Mesendoderm (in vitro differentiated cells): Measurements from ENCODE around the gene TAAR8.

ENCODE experiments used
- DNase-seq: peaks from one replicate; pipeline ENCODE4 v3.0.0; 2013
- H2AK5ac ChIP-seq: 2 replicates; pipeline ENCODE4 v1.6.1; 2013; ENCODE audit warnings: low read length, inconsistent platforms
- H2BK120ac ChIP-seq: 2 replicates; pipeline ENCODE4 v1.6.1; 2013; ENCODE audit warnings: low read depth, mild to moderate bottlenecking, low read length, moderate library complexity, mixed read lengths
- H2BK15ac ChIP-seq: replicated peaks from 2 replicates; pipeline ENCODE4 v1.6.1; 2013; ENCODE audit warnings: low read depth, mild to moderate bottlenecking, moderate library complexity
- H2BK5ac ChIP-seq: 2 replicates; pipeline ENCODE4 v1.6.1; 2013; ENCODE audit warnings: low read length, inconsistent platforms
- H3K18ac ChIP-seq: 2 replicates; pipeline ENCODE4 v1.6.1; 2013; ENCODE audit warnings: mild to moderate bottlenecking, low read length, mixed read lengths
- H3K23ac ChIP-seq: one replicate; pipeline ENCODE4 v1.6.1; 2013; ENCODE audit warnings: low read length
- H3K27ac ChIP-seq: 2 replicates; pipeline ENCODE4 v1.5.1; 2013; ENCODE audit warnings: low read depth, mild to moderate bottlenecking, inconsistent platforms, low read length, moderate library complexity
- H3K27me3 ChIP-seq: 2 replicates; pipeline ENCODE4 v1.6.1; 2013; ENCODE audit warnings: low read length, control low read depth, mild to moderate bottlenecking, inconsistent platforms; ENCODE audit not compliant: insufficient read depth, poor library complexity
- H3K36me3 ChIP-seq: 2 replicates; pipeline ENCODE4 v1.6.1; 2013; ENCODE audit warnings: low read length, inconsistent platforms; ENCODE audit not compliant: control insufficient read depth, insufficient read depth
- H3K4ac ChIP-seq: one replicate; pipeline ENCODE4 v1.6.1; 2013; ENCODE audit warnings: low read depth, mild to moderate bottlenecking, low read length, moderate library complexity
- H3K4me1 ChIP-seq: 2 replicates; pipeline ENCODE4 v1.6.1; 2013; ENCODE audit warnings: low read depth, low read length, inconsistent platforms; ENCODE audit not compliant: control insufficient read depth
- H3K4me2 ChIP-seq: 2 replicates; pipeline ENCODE4 v1.6.1; 2013; ENCODE audit warnings: low read length
- H3K4me3 ChIP-seq: 2 replicates; pipeline ENCODE4 v1.5.1; 2013; ENCODE audit warnings: mild to moderate bottlenecking, low read length
- H3K56ac ChIP-seq: one replicate; pipeline ENCODE4 v1.6.1; 2013; ENCODE audit warnings: low read length
- H3K79me1 ChIP-seq: 2 replicates; pipeline ENCODE4 v1.6.1; 2013; ENCODE audit warnings: low read length, inconsistent platforms
- H3K79me2 ChIP-seq: 2 replicates; pipeline ENCODE4 v1.6.1; 2013; ENCODE audit warnings: mild to moderate bottlenecking, low read length; ENCODE audit not compliant: control insufficient read depth, insufficient read depth
- H3K9ac ChIP-seq: 2 replicates; pipeline ENCODE4 v1.6.1; 2013; ENCODE audit warnings: low read length, inconsistent platforms
- H4K5ac ChIP-seq: one replicate; pipeline ENCODE4 v1.6.1; 2013; ENCODE audit warnings: low read length
- H4K8ac ChIP-seq: one replicate; pipeline ENCODE4 v1.6.1; 2013; ENCODE audit warnings: low read depth, mild to moderate bottlenecking, control low read depth, low read length, moderate library complexity
- WGBS: extraction: QIAGEN DNeasy Blood & Tissue Kit; methylation state at CpG from one replicate; pipeline ENCODE4 v1.1.7; 2013; ENCODE audit warnings: low lambda C conversion rate, missing lambda C conversion rate; ENCODE audit not compliant: insufficient coverage; ENCODE audit errors: extremely low coverage; 5-methylcytosine and 5-hydroxymethylcytosine counted together

TAAR8 gene

GRCh38 chr6:132511210-132511830 is 41.2 kb upstream of the TAAR8 start:
- H2AK5ac ChIP-seq, result no peak overlapping the region
- H3K18ac ChIP-seq, result no peak overlapping the region
- H2BK120ac ChIP-seq, result no peak overlapping the region
- no peaks in the 10 kb centered on the region for H3K36me3 ChIP-seq
- no peak overlapping the region for H2BK5ac ChIP-seq
- no peak overlapping the region for H2BK15ac ChIP-seq
- H4K8ac ChIP-seq, result no peak overlapping the region
- H3K56ac ChIP-seq, result no peak overlapping the region
- no peak overlapping the region for H3K4ac ChIP-seq
- no peak overlapping the region for H3K27ac ChIP-seq
- H3K4me1 ChIP-seq, result no peaks in the 10 kb centered on the region
- peaks cover 12% of the 10 kb centered on the region for H3K79me2 ChIP-seq
- no peak overlapping the region for H3K4me2 ChIP-seq
- no peak overlapping the region for H3K23ac ChIP-seq
- H4K5ac ChIP-seq, result no peak overlapping the region
- H3K9ac ChIP-seq, result no peak overlapping the region
- H3K27me3 ChIP-seq, result no peaks in the 10 kb centered on the region
- no peak overlapping the region for H3K4me3 ChIP-seq
- no CpG with 5 or more reads among the region's 4 CpGs for WGBS
- no peak for DNase-seq
- peaks cover 8% of the 10 kb centered on the region for H3K79me1 ChIP-seq

GRCh38 chr6:132511831-132512220 is 40.6 kb upstream of the TAAR8 start:
- peaks cover 12% of the 10 kb centered on the region for H3K79me2 ChIP-seq
- H2AK5ac ChIP-seq, result no peak overlapping the region
- no peak for DNase-seq
- no peak overlapping the region for H3K27ac ChIP-seq
- H4K5ac ChIP-seq, result no peak overlapping the region
- no peak overlapping the region for H3K56ac ChIP-seq
- no CpG with 5 or more reads among the region's 2 CpGs for WGBS
- H3K79me1 ChIP-seq, result peaks cover 8% of the 10 kb centered on the region
- H2BK15ac ChIP-seq, result no peak overlapping the region
- no peaks in the 10 kb centered on the region for H3K36me3 ChIP-seq
- H4K8ac ChIP-seq, result no peak overlapping the region
- H2BK5ac ChIP-seq, result no peak overlapping the region
- H3K4me3 ChIP-seq, result no peak overlapping the region
- no peak overlapping the region for H3K18ac ChIP-seq
- H3K27me3 ChIP-seq, result no peaks in the 10 kb centered on the region
- H3K9ac ChIP-seq, result no peak overlapping the region
- no peak overlapping the region for H3K23ac ChIP-seq
- H3K4ac ChIP-seq, result no peak overlapping the region
- H3K4me2 ChIP-seq, result no peak overlapping the region
- no peaks in the 10 kb centered on the region for H3K4me1 ChIP-seq
- H2BK120ac ChIP-seq, result no peak overlapping the region

- peak overlapping the region; percentile 34 for H3K4me3 ChIP-seq
- H3K4ac ChIP-seq, result no peak overlapping the region
- peak overlapping the region; percentile 93 for H3K56ac ChIP-seq
- H2AK5ac ChIP-seq, result no peak overlapping the region
- H3K18ac ChIP-seq, result no peak overlapping the region
- peaks cover 8% of the 10 kb centered on the region for H3K79me1 ChIP-seq
- no peaks in the 10 kb centered on the region for H3K4me1 ChIP-seq
- H3K23ac ChIP-seq, result no peak overlapping the region
- no peak overlapping the region for H4K5ac ChIP-seq
- no peak overlapping the region for H2BK120ac ChIP-seq
- H3K36me3 ChIP-seq, result no peaks in the 10 kb centered on the region
- peak overlapping the region; percentile 82 for H3K9ac ChIP-seq
- peak overlapping the region; percentile 10 for H3K4me2 ChIP-seq
- 100% methylated on average over 1 of the region's 7 CpGs for WGBS
- H3K27me3 ChIP-seq, result no peaks in the 10 kb centered on the region
- no peak overlapping the region for H2BK5ac ChIP-seq
- no peak overlapping the region for H4K8ac ChIP-seq
- peak overlapping the region; percentile 5 for H3K27ac ChIP-seq
- no peak overlapping the region for H2BK15ac ChIP-seq
- no peak for DNase-seq
- peaks cover 12% of the 10 kb centered on the region for H3K79me2 ChIP-seq
These were observed 40.2 kb upstream of the TAAR8 start for GRCh38 chr6:132512342-132512637.

- no peaks in the 10 kb centered on the region for H3K4me1 ChIP-seq
- H4K8ac ChIP-seq, result no peak within 1 kb of the TSS
- peak within 1 kb of the TSS; percentile 98 for H3K4me2 ChIP-seq
- peak within 1 kb of the TSS; percentile 82 for H3K9ac ChIP-seq
- H2BK15ac ChIP-seq, result no peak within 1 kb of the TSS
- H2AK5ac ChIP-seq, result no peak within 1 kb of the TSS
- peak; percentile 91 for DNase-seq
- peaks cover 10% of the 10 kb centered on the region for H3K79me2 ChIP-seq
- H3K36me3 ChIP-seq, result no peaks in the 10 kb centered on the region
- no peak within 1 kb of the TSS for H3K4ac ChIP-seq
- no peak within 1 kb of the TSS for H3K18ac ChIP-seq
- no peak within 1 kb of the TSS for H4K5ac ChIP-seq
- no peak within 1 kb of the TSS for H2BK120ac ChIP-seq
- no CpG with 5 or more reads among the region's 67 CpGs for WGBS
- peak within 1 kb of the TSS; percentile 5 for H3K27ac ChIP-seq
- no peak within 1 kb of the TSS for H3K23ac ChIP-seq
- H3K4me3 ChIP-seq, result peak within 1 kb of the TSS; percentile 72
- peak within 1 kb of the TSS; percentile 93 for H3K56ac ChIP-seq
- H3K27me3 ChIP-seq, result no peaks in the 10 kb centered on the region
- H2BK5ac ChIP-seq, result no peak within 1 kb of the TSS
- H3K79me1 ChIP-seq, result peaks cover 6% of the 10 kb centered on the region
These were observed 39.5 kb upstream of the TAAR8 start, which contains the start of gene STX7 for GRCh38 chr6:132512638-132513632. Gene STX7 (minus strand): TSS chr6:132513116. CDS start chr6:132503530, 9,586 bp downstream.

- H3K56ac ChIP-seq, result no peak overlapping the region
- no peak overlapping the region for H3K4me3 ChIP-seq
- no peak overlapping the region for H2AK5ac ChIP-seq
- H3K27me3 ChIP-seq, result no peaks in the 10 kb centered on the region
- no peak overlapping the region for H3K4me2 ChIP-seq
- no peak overlapping the region for H3K27ac ChIP-seq
- peaks cover 4% of the 10 kb centered on the region for H3K79me1 ChIP-seq
- no peak overlapping the region for H3K23ac ChIP-seq
- no peak overlapping the region for H3K18ac ChIP-seq
- H4K8ac ChIP-seq, result no peak overlapping the region
- no peaks in the 10 kb centered on the region for H3K36me3 ChIP-seq
- DNase-seq, result no peak
- no peak overlapping the region for H4K5ac ChIP-seq
- H2BK5ac ChIP-seq, result no peak overlapping the region
- H2BK120ac ChIP-seq, result no peak overlapping the region
- H3K79me2 ChIP-seq, result peaks cover 6% of the 10 kb centered on the region
- no peak overlapping the region for H3K4ac ChIP-seq
- WGBS, result no CpG with 5 or more reads among the region's 3 CpGs
- no peak overlapping the region for H3K9ac ChIP-seq
- H2BK15ac ChIP-seq, result no peak overlapping the region
- no peaks in the 10 kb centered on the region for H3K4me1 ChIP-seq
These were observed 38.5 kb upstream of the TAAR8 start for GRCh38 chr6:132513831-132514545.
